ENCODE measurements around the gene EMP1. TPM values are rescaled to one million over a fixed set of nuclear protein-coding genes. Genes with fewer than 3 reads are reported as not detected.

The EMP1 gene
- total RNA-seq (2014; rRNA removed; shearing (Covaris generic); ENCODE audit: low replicate concordance): 7.8 and 17.2 TPM in 2 replicates

GRCh38 chr12:13196130-13196921, at the start of gene EMP1:
EMP1 (plus strand) TSS chr12:13196726; CDS start chr12:13211511, 14,785 bp downstream.
- in situ Hi-C loops (cut with HindIII; ENCODE audit: low pct_unique_long_range_greater_than_20kb, low sequenced_read_pairs): no loop called here
- DNase-seq (ENCODE audit: low read depth): peak; percentile 98

GRCh38 chr12:13147688-13148484, 48.6 kb upstream of the EMP1 start:
- in situ Hi-C loops (cut with HindIII; ENCODE audit: low pct_unique_long_range_greater_than_20kb, low sequenced_read_pairs): no loop called here
- no peak for DNase-seq (ENCODE audit: low read depth)

- in situ Hi-C loops (cut with HindIII; ENCODE audit: low pct_unique_long_range_greater_than_20kb, low sequenced_read_pairs): no loop called here
- DNase-seq (ENCODE audit: low read depth): no peak
Observed at GRCh38 chr12:13148485-13148847, 48.1 kb upstream of the EMP1 start.

- DNase-seq (ENCODE audit: low read depth): no peak
- in situ Hi-C loops (cut with HindIII; ENCODE audit: low pct_unique_long_range_greater_than_20kb, low sequenced_read_pairs): no loop called here
Observed at GRCh38 chr12:13149411-13149810, 47.1 kb upstream of the EMP1 start.

GRCh38 chr12:13152281-13152680, 44.2 kb upstream of the EMP1 start:
- in situ Hi-C loops (cut with HindIII; ENCODE audit: low pct_unique_long_range_greater_than_20kb, low sequenced_read_pairs): no loop called here
- DNase-seq (ENCODE audit: low read depth): no peak

- DNase-seq (ENCODE audit: low read depth): no peak
- in situ Hi-C loops (cut with HindIII; ENCODE audit: low pct_unique_long_range_greater_than_20kb, low sequenced_read_pairs): no loop called here
Observed at GRCh38 chr12:13152756-13153155, 43.8 kb upstream of the EMP1 start.

GRCh38 chr12:13153180-13153579, 43.3 kb upstream of the EMP1 start:
- DNase-seq (ENCODE audit: low read depth): no peak
- in situ Hi-C loops (cut with HindIII; ENCODE audit: low pct_unique_long_range_greater_than_20kb, low sequenced_read_pairs): no loop called here

- no peak for DNase-seq (ENCODE audit: low read depth)
- in situ Hi-C loops (cut with HindIII; ENCODE audit: low pct_unique_long_range_greater_than_20kb, low sequenced_read_pairs): no loop called here
Observed at GRCh38 chr12:13154027-13154538, 42.4 kb upstream of the EMP1 start.

GRCh38 chr12:13154831-13155230, 41.7 kb upstream of the EMP1 start:
- no peak for DNase-seq (ENCODE audit: low read depth)
- in situ Hi-C loops (cut with HindIII; ENCODE audit: low pct_unique_long_range_greater_than_20kb, low sequenced_read_pairs): no loop called here

- in situ Hi-C loops (cut with HindIII; ENCODE audit: low pct_unique_long_range_greater_than_20kb, low sequenced_read_pairs): no loop called here
Observed at GRCh38 chr12:13156277-13156676, 40.2 kb upstream of the EMP1 start.

GRCh38 chr12:13161172-13161571, 35.4 kb upstream of the EMP1 start:
- DNase-seq (ENCODE audit: low read depth): no peak
- in situ Hi-C loops (cut with HindIII; ENCODE audit: low pct_unique_long_range_greater_than_20kb, low sequenced_read_pairs): no loop called here

More at GRCh38 chr12:13156277-13156676, 40.2 kb upstream of the EMP1 start:
- no peak for DNase-seq (ENCODE audit: low read depth)

- DNase-seq (ENCODE audit: low read depth): no peak
- in situ Hi-C loops (cut with HindIII; ENCODE audit: low pct_unique_long_range_greater_than_20kb, low sequenced_read_pairs): no loop called here
Observed at GRCh38 chr12:13162904-13163303, 33.6 kb upstream of the EMP1 start.

GRCh38 chr12:13163868-13164635, 32.5 kb upstream of the EMP1 start:
- no peak for DNase-seq (ENCODE audit: low read depth)
- in situ Hi-C loops (cut with HindIII; ENCODE audit: low pct_unique_long_range_greater_than_20kb, low sequenced_read_pairs): no loop called here

- DNase-seq (ENCODE audit: low read depth): no peak
- in situ Hi-C loops (cut with HindIII; ENCODE audit: low pct_unique_long_range_greater_than_20kb, low sequenced_read_pairs): no loop called here
Observed at GRCh38 chr12:13164921-13165616, 31.5 kb upstream of the EMP1 start.

GRCh38 chr12:13165617-13166041, 30.9 kb upstream of the EMP1 start:
- DNase-seq (ENCODE audit: low read depth): peak; percentile 62
- in situ Hi-C loops (cut with HindIII; ENCODE audit: low pct_unique_long_range_greater_than_20kb, low sequenced_read_pairs): no loop called here

- no peak for DNase-seq (ENCODE audit: low read depth)
- in situ Hi-C loops (cut with HindIII; ENCODE audit: low pct_unique_long_range_greater_than_20kb, low sequenced_read_pairs): no loop called here
Observed at GRCh38 chr12:13167226-13167625, 29.3 kb upstream of the EMP1 start.

- no peak for DNase-seq (ENCODE audit: low read depth)
- in situ Hi-C loops (cut with HindIII; ENCODE audit: low pct_unique_long_range_greater_than_20kb, low sequenced_read_pairs): no loop called here
Observed at GRCh38 chr12:13167906-13168305, 28.6 kb upstream of the EMP1 start.

GRCh38 chr12:13169272-13169671, 27.3 kb upstream of the EMP1 start:
- no peak for DNase-seq (ENCODE audit: low read depth)
- in situ Hi-C loops (cut with HindIII; ENCODE audit: low pct_unique_long_range_greater_than_20kb, low sequenced_read_pairs): no loop called here

Measured in Caki2 (cell line).